A673 (cell line): ENCODE results near the gene NEK8.
"Not testable (repeated sequence)": the region's sequence is repeated elsewhere in the genome, so short reads cannot be mapped to it uniquely, and the experiment has no call there.

Experiments
- EZH2 ChIP-seq: fragments of 200-600 bp; sonication (generic); IDR thresholded peaks from 2 replicates; pipeline ENCODE4 v1.6.1; 2017; ENCODE audit warnings: borderline replicate concordance, low read depth, mild to moderate bottlenecking, mixed read lengths, antibody characterized with exemption, low read length; ENCODE audit not compliant: poor library complexity, severe bottlenecking
- TF ChIP-seq, protein P1 (sequence below): fragments of 300-800, 200-600 bp; sonication (generic); conservative IDR thresholded peaks from 2 replicates; pipeline ENCODE4 v1.5.1; 2017; ENCODE audit warnings: low read depth, mild to moderate bottlenecking, antibody characterized with exemption, low read length, moderate library complexity, mixed read lengths

DNA sequence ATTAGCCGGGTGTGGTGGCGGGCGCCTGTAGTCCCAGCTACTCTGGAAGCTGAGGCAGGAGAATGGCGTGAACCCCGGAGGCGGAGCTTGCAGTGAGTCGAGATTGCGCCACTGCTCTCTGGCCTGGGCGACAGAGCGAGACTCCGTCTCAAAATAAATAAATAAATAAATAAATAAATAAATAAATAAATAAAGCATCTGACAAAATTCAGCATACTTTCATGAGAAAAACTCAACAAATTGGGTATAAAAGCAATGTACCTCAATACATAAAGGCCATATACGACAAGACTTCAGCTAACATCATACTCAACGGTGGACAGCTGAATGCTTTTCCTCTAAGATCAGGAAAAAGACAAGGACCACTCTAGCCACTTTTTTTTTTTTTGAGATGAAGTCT, 51.0 kb downstream of the NEK8 start:
- TF ChIP-seq, protein P1, sequence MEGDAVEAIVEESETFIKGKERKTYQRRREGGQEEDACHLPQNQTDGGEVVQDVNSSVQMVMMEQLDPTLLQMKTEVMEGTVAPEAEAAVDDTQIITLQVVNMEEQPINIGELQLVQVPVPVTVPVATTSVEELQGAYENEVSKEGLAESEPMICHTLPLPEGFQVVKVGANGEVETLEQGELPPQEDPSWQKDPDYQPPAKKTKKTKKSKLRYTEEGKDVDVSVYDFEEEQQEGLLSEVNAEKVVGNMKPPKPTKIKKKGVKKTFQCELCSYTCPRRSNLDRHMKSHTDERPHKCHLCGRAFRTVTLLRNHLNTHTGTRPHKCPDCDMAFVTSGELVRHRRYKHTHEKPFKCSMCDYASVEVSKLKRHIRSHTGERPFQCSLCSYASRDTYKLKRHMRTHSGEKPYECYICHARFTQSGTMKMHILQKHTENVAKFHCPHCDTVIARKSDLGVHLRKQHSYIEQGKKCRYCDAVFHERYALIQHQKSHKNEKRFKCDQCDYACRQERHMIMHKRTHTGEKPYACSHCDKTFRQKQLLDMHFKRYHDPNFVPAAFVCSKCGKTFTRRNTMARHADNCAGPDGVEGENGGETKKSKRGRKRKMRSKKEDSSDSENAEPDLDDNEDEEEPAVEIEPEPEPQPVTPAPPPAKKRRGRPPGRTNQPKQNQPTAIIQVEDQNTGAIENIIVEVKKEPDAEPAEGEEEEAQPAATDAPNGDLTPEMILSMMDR, result not testable (repeated sequence)
- not testable (repeated sequence) for TF ChIP-seq EZH2
